ENCODE data around the gene TTC7B. TPM values are rescaled to one million over a fixed set of nuclear protein-coding genes. Genes with fewer than 3 reads are reported as not detected.

Gene TTC7B
- total RNA-seq, 4 donors from 2014 or later, result 35.0 to 78.7 (median 36.8) TPM

DNA sequence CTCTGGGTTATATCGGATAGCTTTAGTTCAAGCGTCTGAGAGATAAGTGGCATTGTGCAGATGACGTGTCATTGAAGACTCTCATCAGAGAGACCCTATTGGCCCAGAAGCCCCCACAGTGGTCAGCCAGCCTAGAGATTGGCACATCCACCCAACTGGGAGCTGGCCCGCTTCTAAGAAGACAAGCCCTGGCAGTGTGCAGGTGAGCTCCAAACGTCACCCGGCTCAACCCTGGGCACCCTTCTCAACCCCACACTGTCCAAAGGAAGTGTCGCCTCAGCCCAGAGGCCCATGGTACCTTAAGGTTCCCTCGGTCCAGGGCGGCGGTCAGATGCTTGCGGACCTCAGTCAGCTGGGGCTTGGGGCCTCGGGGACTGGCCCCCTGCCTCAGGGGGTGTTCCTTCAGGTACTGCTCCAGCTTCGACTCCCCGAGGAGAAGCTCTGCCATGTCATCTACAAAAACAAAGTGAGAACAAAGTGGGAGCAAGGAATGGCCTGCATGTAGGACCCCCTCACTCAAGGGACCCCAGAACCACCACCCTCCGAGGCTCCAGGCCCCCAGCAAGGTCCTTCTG lies 30.3 kb downstream of the TTC7B start:
- intact Hi-C loops (cut with DNase I; ENCODE audit: low total_unique reads) (no loop called here), in situ Hi-C loops (cut with MboI; ENCODE audit: low sequenced_read_pairs in 4 of 4) (no loop called here)
- TF ChIP-seq, protein P1, sequence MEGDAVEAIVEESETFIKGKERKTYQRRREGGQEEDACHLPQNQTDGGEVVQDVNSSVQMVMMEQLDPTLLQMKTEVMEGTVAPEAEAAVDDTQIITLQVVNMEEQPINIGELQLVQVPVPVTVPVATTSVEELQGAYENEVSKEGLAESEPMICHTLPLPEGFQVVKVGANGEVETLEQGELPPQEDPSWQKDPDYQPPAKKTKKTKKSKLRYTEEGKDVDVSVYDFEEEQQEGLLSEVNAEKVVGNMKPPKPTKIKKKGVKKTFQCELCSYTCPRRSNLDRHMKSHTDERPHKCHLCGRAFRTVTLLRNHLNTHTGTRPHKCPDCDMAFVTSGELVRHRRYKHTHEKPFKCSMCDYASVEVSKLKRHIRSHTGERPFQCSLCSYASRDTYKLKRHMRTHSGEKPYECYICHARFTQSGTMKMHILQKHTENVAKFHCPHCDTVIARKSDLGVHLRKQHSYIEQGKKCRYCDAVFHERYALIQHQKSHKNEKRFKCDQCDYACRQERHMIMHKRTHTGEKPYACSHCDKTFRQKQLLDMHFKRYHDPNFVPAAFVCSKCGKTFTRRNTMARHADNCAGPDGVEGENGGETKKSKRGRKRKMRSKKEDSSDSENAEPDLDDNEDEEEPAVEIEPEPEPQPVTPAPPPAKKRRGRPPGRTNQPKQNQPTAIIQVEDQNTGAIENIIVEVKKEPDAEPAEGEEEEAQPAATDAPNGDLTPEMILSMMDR (IDR thresholded peaks at IDR 0.05 in 4 of 5, conservative IDR thresholded peaks at IDR 0.05 in 1 of 5), result no peak
- no peak for TF ChIP-seq POLR2A (IDR thresholded peaks at IDR 0.05)
- Histone ChIP-seq H3K27me3 (no peaks in the 10 kb centered on the region), H3K4me1 (no peaks in the 10 kb centered on the region), H3K27ac (no peak overlapping the region), H3K4me3 (no peak overlapping the region), H3K9me3 (no peaks in the 10 kb centered on the region), H3K36me3 (peaks cover 0 to 13% of the 10 kb centered on the region in 2 donors)
- ATAC-seq (no peak), DNase-seq (no peak)

DNA sequence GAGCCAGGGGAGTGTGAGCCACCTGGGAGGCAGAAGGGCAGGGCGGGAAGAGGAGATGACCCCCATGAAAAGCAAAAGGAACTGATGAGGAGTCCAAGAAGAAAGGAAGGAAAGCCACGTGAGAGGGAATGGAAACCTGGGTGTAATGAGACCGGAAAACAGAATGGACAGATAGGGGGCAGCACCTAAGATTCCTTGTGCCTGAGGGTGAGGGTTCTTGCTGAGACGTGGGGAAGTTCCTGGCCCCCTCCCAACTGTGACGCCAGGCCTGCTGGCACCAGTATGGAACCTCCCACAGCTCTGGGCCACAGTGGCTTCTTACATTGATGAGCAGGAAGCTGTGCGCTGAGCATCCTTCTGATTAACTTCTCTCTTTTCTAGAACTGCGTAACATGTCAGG lies 30.8 kb downstream of the TTC7B start:
- H3K9me3 ChIP-seq, result no peaks in the 10 kb centered on the region
- H3K36me3 ChIP-seq, result peaks cover 0 to 18% of the 10 kb centered on the region in 2 donors
- in situ Hi-C loops (cut with MboI; ENCODE audit: low sequenced_read_pairs in 4 of 4) (no loop called here), intact Hi-C loops (cut with DNase I; ENCODE audit: low total_unique reads) (no loop called here)
- H3K4me1 ChIP-seq, result no peaks in the 10 kb centered on the region
- DNase-seq (no peak), ATAC-seq (peak in 1 of 2 donors; percentile 33)
- no peaks in the 10 kb centered on the region for H3K27me3 ChIP-seq
- TF ChIP-seq POLR2A (IDR thresholded peaks at IDR 0.05), result no peak
- TF ChIP-seq, protein P1 (IDR thresholded peaks at IDR 0.05 in 4 of 5, conservative IDR thresholded peaks at IDR 0.05 in 1 of 5), result peak in 1 of 5 experiments; percentile 19
- no peak overlapping the region for H3K4me3 ChIP-seq
- no peak overlapping the region for H3K27ac ChIP-seq

DNA sequence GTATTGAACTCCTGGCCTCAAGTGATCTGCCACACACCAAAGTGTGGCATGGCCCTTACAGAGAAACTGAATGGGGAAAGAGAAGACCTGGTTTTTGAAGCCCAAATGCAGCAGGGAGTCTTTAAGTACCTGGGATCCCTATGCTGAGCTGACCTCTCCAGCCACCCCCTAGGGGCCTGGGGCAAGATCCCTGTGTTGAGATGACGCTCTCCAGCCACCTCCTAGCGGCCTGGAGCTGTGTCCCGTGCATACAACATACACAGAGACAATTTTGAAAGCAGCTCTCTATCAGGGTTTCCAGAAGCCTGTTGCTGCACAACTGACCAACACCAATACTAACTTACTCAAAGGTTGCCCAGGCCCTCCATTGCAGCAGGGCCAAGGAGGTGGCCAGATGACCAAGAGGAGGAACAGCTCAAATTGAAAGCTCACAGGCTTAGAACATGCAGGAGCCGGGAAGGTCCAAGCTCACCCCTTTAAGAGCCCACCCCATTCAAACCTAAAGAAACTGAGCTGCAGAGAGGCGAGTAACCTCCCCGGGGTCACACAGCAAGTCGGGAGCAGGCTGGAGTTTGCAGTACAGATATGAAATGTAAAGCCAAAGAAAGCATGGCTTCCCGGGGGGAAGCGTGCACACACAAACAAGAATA lies 31.5 kb downstream of the TTC7B start:
- H3K4me1 ChIP-seq, result no peaks in the 10 kb centered on the region
- H3K4me3 ChIP-seq, result no peak overlapping the region
- in situ Hi-C loops (cut with MboI; ENCODE audit: low sequenced_read_pairs in 4 of 4), result no loop called here
- no peak for DNase-seq
- TF ChIP-seq, protein P1 (IDR thresholded peaks at IDR 0.05 in 4 of 5, conservative IDR thresholded peaks at IDR 0.05 in 1 of 5), result no peak
- TF ChIP-seq POLR2A (IDR thresholded peaks at IDR 0.05), result no peak
- no peak for ATAC-seq
- no peaks in the 10 kb centered on the region for H3K27me3 ChIP-seq
- no peaks in the 10 kb centered on the region for H3K9me3 ChIP-seq
- intact Hi-C loops (cut with DNase I; ENCODE audit: low total_unique reads), result no loop called here
- H3K36me3 ChIP-seq, result peaks cover 0 to 25% of the 10 kb centered on the region in 2 donors
- no peak overlapping the region for H3K27ac ChIP-seq

DNA sequence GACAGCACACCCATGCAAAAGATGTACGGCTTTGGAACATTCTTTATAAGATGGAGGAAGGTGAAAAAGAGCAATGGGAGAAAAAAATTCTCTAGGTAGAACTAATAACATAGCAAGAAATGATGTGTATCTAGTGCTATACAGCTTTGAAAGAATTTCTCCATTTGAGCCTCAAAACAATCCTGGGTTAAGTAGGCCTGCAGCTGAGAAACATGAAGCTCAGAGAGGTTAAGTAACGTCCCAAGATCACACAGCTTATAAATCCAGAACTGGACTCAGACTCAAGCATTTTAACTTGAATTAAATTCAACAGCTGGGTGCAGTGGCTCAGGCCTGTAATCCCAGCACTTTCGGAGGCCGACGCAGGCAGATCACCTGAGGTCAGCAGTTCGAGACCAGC lies 32.9 kb downstream of the TTC7B start:
- TF ChIP-seq, protein P1 (IDR thresholded peaks at IDR 0.05 in 4 of 5, conservative IDR thresholded peaks at IDR 0.05 in 1 of 5), result no peak
- no peak for TF ChIP-seq POLR2A (IDR thresholded peaks at IDR 0.05)
- H3K27ac ChIP-seq, result no peak overlapping the region
- peaks cover 0 to 36% of the 10 kb centered on the region in 2 donors for H3K36me3 ChIP-seq
- DNase-seq (no peak), ATAC-seq (no peak)
- in situ Hi-C loops (cut with MboI; ENCODE audit: low sequenced_read_pairs in 4 of 4) (no loop called here), intact Hi-C loops (cut with DNase I; ENCODE audit: low total_unique reads) (no loop called here)
- H3K27me3 ChIP-seq, result no peaks in the 10 kb centered on the region
- no peaks in the 10 kb centered on the region for H3K9me3 ChIP-seq
- H3K4me1 ChIP-seq, result no peaks in the 10 kb centered on the region
- no peak overlapping the region for H3K4me3 ChIP-seq

Measured in gastrocnemius medialis (tissue), 4 donors.